Measurements from ENCODE around the gene DUOX1.

The DUOX1 gene

GRCh38 chr15:45112591-45113379, 17.0 kb upstream of the DUOX1 start:
- no peaks in the 10 kb centered on the region for H3K79me2 ChIP-seq (ENCODE audit: insufficient read depth, low read length)
- no peak overlapping the region for H3K9ac ChIP-seq (ENCODE audit: low read length)
- H3K36me3 ChIP-seq (ENCODE audit: low read length) = no peaks in the 10 kb centered on the region
- H3K4me3 ChIP-seq (ENCODE audit: insufficient read depth, low read length, poor library complexity, severe bottlenecking) = no peak overlapping the region
- no peaks in the 10 kb centered on the region for H3F3A ChIP-seq (ENCODE audit: insufficient read depth)
- no peaks in the 10 kb centered on the region for H3K27me3 ChIP-seq (ENCODE audit: low read length)
- no peaks in the 10 kb centered on the region for H3K9me2 ChIP-seq (replicated peaks; ENCODE audit: insufficient read depth, low read length)
- no peak overlapping the region for H2AFZ ChIP-seq (ENCODE audit: low read depth, low read length, severe bottlenecking)
- TF ChIP-seq EZH2phosphoT487 (conservative IDR thresholded peaks at IDR 0.05; ENCODE audit: low read length) (no peak), CTCF (IDR thresholded peaks at IDR 0.05; ENCODE audit: insufficient read depth, low read length, poor library complexity, severe bottlenecking) (no peak)
- no peaks in the 10 kb centered on the region for H4K20me1 ChIP-seq (ENCODE audit: low read depth, low read length)
- H3K27ac ChIP-seq (ENCODE audit: low read depth, low read length) = no peak overlapping the region
- no peaks in the 10 kb centered on the region for H3K9me3 ChIP-seq (ENCODE audit: insufficient read depth, low read length)
- H3K4me2 ChIP-seq (ENCODE audit: low read depth, low read length, poor library complexity, severe bottlenecking) = no peak overlapping the region

GRCh38 chr15:45113380-45113990, 16.3 kb upstream of the DUOX1 start:
- no peaks in the 10 kb centered on the region for H4K20me1 ChIP-seq (ENCODE audit: low read depth, low read length)

GRCh38 chr15:45114076-45114750, 15.6 kb upstream of the DUOX1 start, which contains the start of the genes DUOX2 and DUOXA2:
Gene DUOX2, minus strand, starts transcription at chr15:45114172. Its CDS starts 761 bp downstream, at chr15:45113411.
Gene DUOXA2, plus strand, starts transcription at chr15:45114326. Its CDS starts 280 bp downstream, at chr15:45114606.
- Histone ChIP-seq H3K4me2 (ENCODE audit: low read depth, low read length, poor library complexity, severe bottlenecking) (peak within 1 kb of the TSS; percentile 17), H3K36me3 (ENCODE audit: low read length) (no peaks in the 10 kb centered on the region), H4K20me1 (ENCODE audit: low read depth, low read length) (no peaks in the 10 kb centered on the region), H3F3A (ENCODE audit: insufficient read depth) (no peaks in the 10 kb centered on the region), H3K9me3 (ENCODE audit: insufficient read depth, low read length) (no peaks in the 10 kb centered on the region), H2AFZ (ENCODE audit: low read depth, low read length, severe bottlenecking) (no peak within 1 kb of the TSS), H3K27ac (ENCODE audit: low read depth, low read length) (no peak within 1 kb of the TSS), H3K9ac (ENCODE audit: low read length) (no peak within 1 kb of the TSS), H3K27me3 (ENCODE audit: low read length) (no peaks in the 10 kb centered on the region), H3K9me2 (replicated peaks; ENCODE audit: insufficient read depth, low read length) (no peaks in the 10 kb centered on the region), H3K79me2 (ENCODE audit: insufficient read depth, low read length) (no peaks in the 10 kb centered on the region), H3K4me3 (ENCODE audit: insufficient read depth, low read length, poor library complexity, severe bottlenecking) (no peak within 1 kb of the TSS)
- TF ChIP-seq CTCF (IDR thresholded peaks at IDR 0.05; ENCODE audit: insufficient read depth, low read length, poor library complexity, severe bottlenecking) (no peak), EZH2phosphoT487 (conservative IDR thresholded peaks at IDR 0.05; ENCODE audit: low read length) (no peak)

More at GRCh38 chr15:45113380-45113990, 16.3 kb upstream of the DUOX1 start:
- Histone ChIP-seq H3F3A (ENCODE audit: insufficient read depth) (no peaks in the 10 kb centered on the region), H2AFZ (ENCODE audit: low read depth, low read length, severe bottlenecking) (no peak overlapping the region), H3K27me3 (ENCODE audit: low read length) (no peaks in the 10 kb centered on the region), H3K9ac (ENCODE audit: low read length) (no peak overlapping the region), H3K4me3 (ENCODE audit: insufficient read depth, low read length, poor library complexity, severe bottlenecking) (no peak overlapping the region), H3K36me3 (ENCODE audit: low read length) (no peaks in the 10 kb centered on the region), H3K9me3 (ENCODE audit: insufficient read depth, low read length) (no peaks in the 10 kb centered on the region), H3K27ac (ENCODE audit: low read depth, low read length) (no peak overlapping the region), H3K4me2 (ENCODE audit: low read depth, low read length, poor library complexity, severe bottlenecking) (no peak overlapping the region), H3K9me2 (replicated peaks; ENCODE audit: insufficient read depth, low read length) (no peaks in the 10 kb centered on the region), H3K79me2 (ENCODE audit: insufficient read depth, low read length) (no peaks in the 10 kb centered on the region)
- no peak for TF ChIP-seq EZH2phosphoT487 (conservative IDR thresholded peaks at IDR 0.05; ENCODE audit: low read length)
- TF ChIP-seq CTCF (IDR thresholded peaks at IDR 0.05; ENCODE audit: insufficient read depth, low read length, poor library complexity, severe bottlenecking) = no peak

Measured in SU-DHL-6 (cell line).